ENCODE results near the gene GAL. TPM values are rescaled to one million over a fixed set of nuclear protein-coding genes. Genes with fewer than 3 reads are reported as not detected.

Gene GAL
- total RNA-seq, 1 donor from 2014 or later, result 1.5 TPM

- H3K27ac Mint-ChIP-seq, result no peak overlapping the region
- no peak for TF ChIP-seq CTCF (IDR thresholded peaks at IDR 0.05; ENCODE audit: unreplicated experiment)
Observed at GRCh38 chr11:68670208-68670992, 13.9 kb upstream of the GAL start.

GRCh38 chr11:68673306-68673945 lies 10.9 kb upstream of the GAL start:
- no peaks in the 10 kb centered on the region for H3K36me3 Mint-ChIP-seq (ENCODE audit: insufficient read depth)
- no peak for DNase-seq (ENCODE audit: low spot score, unreplicated experiment)
- H3K27me3 Mint-ChIP-seq, result peaks cover 27% of the 10 kb centered on the region
- no peak overlapping the region for H3K4me3 Mint-ChIP-seq (ENCODE audit: low read depth)
- no peaks in the 10 kb centered on the region for H3K9me3 Mint-ChIP-seq (ENCODE audit: low read depth)
- no peaks in the 10 kb centered on the region for H3K4me1 Mint-ChIP-seq (ENCODE audit: low read depth)
- TF ChIP-seq CTCF (IDR thresholded peaks at IDR 0.05; ENCODE audit: unreplicated experiment), result no peak
- H3K27ac Mint-ChIP-seq, result no peak overlapping the region

More at GRCh38 chr11:68670208-68670992, 13.9 kb upstream of the GAL start:
- no peaks in the 10 kb centered on the region for H3K9me3 Mint-ChIP-seq (ENCODE audit: low read depth)
- no peaks in the 10 kb centered on the region for H3K36me3 Mint-ChIP-seq (ENCODE audit: insufficient read depth)
- H3K4me1 Mint-ChIP-seq (ENCODE audit: low read depth), result no peaks in the 10 kb centered on the region
- no peak for DNase-seq (ENCODE audit: low spot score, unreplicated experiment)
- H3K27me3 Mint-ChIP-seq, result peaks cover 29% of the 10 kb centered on the region
- H3K4me3 Mint-ChIP-seq (ENCODE audit: low read depth), result no peak overlapping the region

- no peaks in the 10 kb centered on the region for H3K4me1 Mint-ChIP-seq (ENCODE audit: low read depth)
- H3K27ac Mint-ChIP-seq, result no peak overlapping the region
- H3K4me3 Mint-ChIP-seq (ENCODE audit: low read depth), result no peak overlapping the region
- peaks cover 28% of the 10 kb centered on the region for H3K27me3 Mint-ChIP-seq
- no peaks in the 10 kb centered on the region for H3K9me3 Mint-ChIP-seq (ENCODE audit: low read depth)
- H3K36me3 Mint-ChIP-seq (ENCODE audit: insufficient read depth), result no peaks in the 10 kb centered on the region
- DNase-seq (ENCODE audit: low spot score, unreplicated experiment), result no peak
- no peak for TF ChIP-seq CTCF (IDR thresholded peaks at IDR 0.05; ENCODE audit: unreplicated experiment)
Observed at GRCh38 chr11:68673991-68674390, 10.4 kb upstream of the GAL start.

GRCh38 chr11:68674461-68674860 lies 9.9 kb upstream of the GAL start:
- Mint-ChIP-seq H3K4me3 (ENCODE audit: low read depth) (no peak overlapping the region), H3K36me3 (ENCODE audit: insufficient read depth) (no peaks in the 10 kb centered on the region), H3K4me1 (ENCODE audit: low read depth) (no peaks in the 10 kb centered on the region), H3K9me3 (ENCODE audit: low read depth) (no peaks in the 10 kb centered on the region), H3K27me3 (peaks cover 30% of the 10 kb centered on the region), H3K27ac (no peak overlapping the region)
- no peak for TF ChIP-seq CTCF (IDR thresholded peaks at IDR 0.05; ENCODE audit: unreplicated experiment)
- no peak for DNase-seq (ENCODE audit: low spot score, unreplicated experiment)

GRCh38 chr11:68677432-68677831 lies 6.9 kb upstream of the GAL start:
- H3K9me3 Mint-ChIP-seq (ENCODE audit: low read depth), result no peaks in the 10 kb centered on the region
- no peak overlapping the region for H3K4me3 Mint-ChIP-seq (ENCODE audit: low read depth)
- no peak for DNase-seq (ENCODE audit: low spot score, unreplicated experiment)
- H3K27me3 Mint-ChIP-seq, result peaks cover 35% of the 10 kb centered on the region
- H3K4me1 Mint-ChIP-seq (ENCODE audit: low read depth), result no peaks in the 10 kb centered on the region
- no peak overlapping the region for H3K27ac Mint-ChIP-seq
- no peaks in the 10 kb centered on the region for H3K36me3 Mint-ChIP-seq (ENCODE audit: insufficient read depth)
- TF ChIP-seq CTCF (IDR thresholded peaks at IDR 0.05; ENCODE audit: unreplicated experiment), result no peak

Data from progenitor cell of endocrine pancreas (in vitro differentiated cells).